Neural cell (in vitro differentiated cells): ENCODE measurements around the gene RCBTB2.

Source experiments
- CTCF ChIP-seq: fragments of 450-650 bp; IDR thresholded peaks from 2 replicates; pipeline ENCODE4 v1.5.1; 2014; ENCODE audit warnings: antibody characterized with exemption, mild to moderate bottlenecking, moderate library complexity; ENCODE audit not compliant: poor library complexity, severe bottlenecking
- EP300 ChIP-seq: fragments of 450-650 bp; conservative IDR thresholded peaks from 2 replicates; pipeline ENCODE4 v1.6.1; 2014; ENCODE audit warnings: antibody characterized with exemption, mild to moderate bottlenecking, moderate library complexity; ENCODE audit not compliant: poor library complexity, severe bottlenecking
- EZH2 ChIP-seq: fragments of 200-600, 300-800 bp; shearing (Covaris generic), sonication (generic); IDR thresholded peaks from 2 replicates; pipeline ENCODE4 v1.6.1; 2014; ENCODE audit warnings: antibody characterized with exemption, low read length, borderline replicate concordance, mild to moderate bottlenecking; ENCODE audit not compliant: insufficient read depth, poor library complexity, severe bottlenecking
- MXI1 ChIP-seq: fragments of 450-650 bp; conservative IDR thresholded peaks from 2 replicates; pipeline ENCODE4 v1.6.1; 2014; ENCODE audit warnings: antibody characterized with exemption, mild to moderate bottlenecking; ENCODE audit not compliant: poor library complexity, severe bottlenecking
- POLR2AphosphoS5 ChIP-seq: IDR thresholded peaks from 2 replicates; pipeline ENCODE4 v1.6.1; 2012
- RAD21 ChIP-seq: fragments of 450-650 bp; conservative IDR thresholded peaks from 2 replicates; pipeline ENCODE4 v1.6.1; 2014; ENCODE audit warnings: antibody characterized with exemption, mild to moderate bottlenecking, moderate library complexity
- SMC3 ChIP-seq: fragments of 450-650 bp; conservative IDR thresholded peaks from 2 replicates; pipeline ENCODE4 v1.6.1; 2014; ENCODE audit warnings: antibody characterized with exemption, mild to moderate bottlenecking, moderate library complexity; ENCODE audit not compliant: poor library complexity
- TAF1 ChIP-seq: IDR thresholded peaks from 2 replicates; pipeline ENCODE4 v1.6.1; 2012; ENCODE audit warnings: low read depth
- TF ChIP-seq, protein P1 (sequence below): IDR thresholded peaks from 2 replicates; pipeline ENCODE4 v1.6.1; 2012; ENCODE audit warnings: borderline replicate concordance

GRCh38 chr13:48578516-48579164, 45.8 kb upstream of the RCBTB2 start:
- TF ChIP-seq CTCF (no peak), EZH2 (no peak), POLR2AphosphoS5 (no peak), MXI1 (no peak), EP300 (no peak), SMC3 (no peak), TAF1 (no peak), RAD21 (no peak)
- TF ChIP-seq, protein P1, sequence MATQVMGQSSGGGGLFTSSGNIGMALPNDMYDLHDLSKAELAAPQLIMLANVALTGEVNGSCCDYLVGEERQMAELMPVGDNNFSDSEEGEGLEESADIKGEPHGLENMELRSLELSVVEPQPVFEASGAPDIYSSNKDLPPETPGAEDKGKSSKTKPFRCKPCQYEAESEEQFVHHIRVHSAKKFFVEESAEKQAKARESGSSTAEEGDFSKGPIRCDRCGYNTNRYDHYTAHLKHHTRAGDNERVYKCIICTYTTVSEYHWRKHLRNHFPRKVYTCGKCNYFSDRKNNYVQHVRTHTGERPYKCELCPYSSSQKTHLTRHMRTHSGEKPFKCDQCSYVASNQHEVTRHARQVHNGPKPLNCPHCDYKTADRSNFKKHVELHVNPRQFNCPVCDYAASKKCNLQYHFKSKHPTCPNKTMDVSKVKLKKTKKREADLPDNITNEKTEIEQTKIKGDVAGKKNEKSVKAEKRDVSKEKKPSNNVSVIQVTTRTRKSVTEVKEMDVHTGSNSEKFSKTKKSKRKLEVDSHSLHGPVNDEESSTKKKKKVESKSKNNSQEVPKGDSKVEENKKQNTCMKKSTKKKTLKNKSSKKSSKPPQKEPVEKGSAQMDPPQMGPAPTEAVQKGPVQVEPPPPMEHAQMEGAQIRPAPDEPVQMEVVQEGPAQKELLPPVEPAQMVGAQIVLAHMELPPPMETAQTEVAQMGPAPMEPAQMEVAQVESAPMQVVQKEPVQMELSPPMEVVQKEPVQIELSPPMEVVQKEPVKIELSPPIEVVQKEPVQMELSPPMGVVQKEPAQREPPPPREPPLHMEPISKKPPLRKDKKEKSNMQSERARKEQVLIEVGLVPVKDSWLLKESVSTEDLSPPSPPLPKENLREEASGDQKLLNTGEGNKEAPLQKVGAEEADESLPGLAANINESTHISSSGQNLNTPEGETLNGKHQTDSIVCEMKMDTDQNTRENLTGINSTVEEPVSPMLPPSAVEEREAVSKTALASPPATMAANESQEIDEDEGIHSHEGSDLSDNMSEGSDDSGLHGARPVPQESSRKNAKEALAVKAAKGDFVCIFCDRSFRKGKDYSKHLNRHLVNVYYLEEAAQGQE, result no peak
